LNCaP clone FGC (cell line): ENCODE measurements around the gene LBHD1.

Source experiments
- DNase-seq: peaks from one replicate; pipeline ENCODE4 v3.0.0-alpha.2; 2011; ENCODE audit warnings: low read depth
- H3K4me3 ChIP-seq: 2 replicates; pipeline ENCODE4 v1.5.1; 2011; ENCODE audit warnings: mild to moderate bottlenecking, low read depth, low read length, control low read depth
- CTCF ChIP-seq: IDR thresholded peaks from 2 replicates; pipeline ENCODE4 v1.5.1; 2012; ENCODE audit warnings: mild to moderate bottlenecking; ENCODE audit not compliant: control insufficient read depth, insufficient read depth; ENCODE audit errors: extremely low read depth

The LBHD1 gene

GRCh38 chr11:62689421-62690183 lies 17.5 kb upstream of the LBHD1 start, which contains the start of gene LRRN4CL:
LRRN4CL (minus strand) TSS chr11:62689530; CDS start chr11:62688508, 1,022 bp downstream.
- no peak within 1 kb of the TSS for H3K4me3 ChIP-seq
- DNase-seq: no peak
- no peak for TF ChIP-seq CTCF

- no peak overlapping the region for H3K4me3 ChIP-seq
Observed at GRCh38 chr11:62688491-62688890, 16.4 kb upstream of the LBHD1 start.

GRCh38 chr11:62687508-62688396 lies 15.7 kb upstream of the LBHD1 start:
- no peak for TF ChIP-seq CTCF
- H3K4me3 ChIP-seq: no peak overlapping the region
- no peak for DNase-seq

More at GRCh38 chr11:62688491-62688890, 16.4 kb upstream of the LBHD1 start:
- TF ChIP-seq CTCF: no peak
- DNase-seq: no peak

- DNase-seq: no peak
Observed at GRCh38 chr11:62682518-62682917, 10.5 kb upstream of the LBHD1 start.

GRCh38 chr11:62680825-62681240 lies 8.8 kb upstream of the LBHD1 start:
- TF ChIP-seq CTCF: peak; percentile 65
- no peak for DNase-seq
- no peak overlapping the region for H3K4me3 ChIP-seq

More at GRCh38 chr11:62682518-62682917, 10.5 kb upstream of the LBHD1 start:
- no peak overlapping the region for H3K4me3 ChIP-seq
- TF ChIP-seq CTCF: no peak

- DNase-seq: no peak
- no peak for TF ChIP-seq CTCF
- H3K4me3 ChIP-seq: peak within 1 kb of the TSS; percentile 96
Observed at GRCh38 chr11:62678770-62679696, 7.0 kb upstream of the LBHD1 start, which contains the start of gene UBXN1. UBXN1 (minus strand) TSS chr11:62679073; CDS start chr11:62678923, 150 bp downstream.
